Renal cortex interstitium (tissue), 15 donors: ENCODE results near the gene NRGN. TPM values are rescaled to one million over a fixed set of nuclear protein-coding genes. Genes with fewer than 3 reads are reported as not detected.

ENCODE experiments used
- DNase-seq, 11 donors: peaks; one replicate each; pipeline ENCODE4 v3.0.0-alpha.2; 2013; ENCODE audit warnings: low read depth in 9 of 11, low spot score in 4 of 11; ENCODE audit errors: extremely low read depth in 1 of 11
- long read RNA-seq, 16 experiments: transcript quantifications; one replicate each; lab custom pipeline, GENCODE V29; 2026
- polyA plus RNA-seq, 3 donors: library from polyadenylated mRNA; unstranded; fragments of 120-200 nt; gene quantifications; one replicate each; pipeline ENCODE4 v1.2.1, GENCODE V29; 2013; ENCODE audit not compliant: insufficient read length in 3 of 3

The NRGN gene
- 10 to 100 TPM; 14.3 to 26.3 (median 18.8) TPM for polyA plus RNA-seq
- long read RNA-seq, donor 1, partial matches to known transcripts = 0 of 11 reads
- long read RNA-seq, donor 1, other reads (novel, unspliced or antisense) = 11 of 11 reads
- long read RNA-seq, donor 2, partial matches to known transcripts = 0 of 13 reads
- long read RNA-seq, donor 2, other reads (novel, unspliced or antisense) = 13 of 13 reads
- long read RNA-seq, donor 3, partial matches to known transcripts = 0 of 22 reads
- long read RNA-seq, donor 3, other reads (novel, unspliced or antisense) = 22 of 22 reads
- long read RNA-seq, donor 4, partial matches to known transcripts = 0 of 9 reads
- long read RNA-seq, donor 4, other reads (novel, unspliced or antisense) = 9 of 9 reads
- long read RNA-seq, donor 5 = 0 reads
- long read RNA-seq, donor 6, partial matches to known transcripts = 0 of 14 reads
- long read RNA-seq, donor 6, other reads (novel, unspliced or antisense) = 14 of 14 reads
- long read RNA-seq, donor 7, partial matches to known transcripts = 7 of 12 reads
- long read RNA-seq, donor 7, other reads (novel, unspliced or antisense) = 5 of 12 reads
- long read RNA-seq, donor 8, partial matches to known transcripts = 11 of 28 reads
- long read RNA-seq, donor 8, other reads (novel, unspliced or antisense) = 17 of 28 reads
- long read RNA-seq, donor 9, partial matches to known transcripts = 0 of 12 reads
- long read RNA-seq, donor 9, other reads (novel, unspliced or antisense) = 12 of 12 reads
- long read RNA-seq, donor 10, partial matches to known transcripts = 0 of 19 reads
- long read RNA-seq, donor 10, other reads (novel, unspliced or antisense) = 19 of 19 reads
- long read RNA-seq, donor 11, partial matches to known transcripts = 0 of 6 reads
- long read RNA-seq, donor 11, other reads (novel, unspliced or antisense) = 6 of 6 reads
- long read RNA-seq, donor 12 = 0 reads
- long read RNA-seq, donor 13 = 0 reads
- long read RNA-seq, donor 14, partial matches to known transcripts = 33 of 38 reads
- long read RNA-seq, donor 14, other reads (novel, unspliced or antisense) = 5 of 38 reads
- long read RNA-seq, donor 15 = 0 reads
- long read RNA-seq, donor 16, partial matches to known transcripts = 10 of 40 reads
- long read RNA-seq, donor 16, other reads (novel, unspliced or antisense) = 30 of 40 reads

DNA sequence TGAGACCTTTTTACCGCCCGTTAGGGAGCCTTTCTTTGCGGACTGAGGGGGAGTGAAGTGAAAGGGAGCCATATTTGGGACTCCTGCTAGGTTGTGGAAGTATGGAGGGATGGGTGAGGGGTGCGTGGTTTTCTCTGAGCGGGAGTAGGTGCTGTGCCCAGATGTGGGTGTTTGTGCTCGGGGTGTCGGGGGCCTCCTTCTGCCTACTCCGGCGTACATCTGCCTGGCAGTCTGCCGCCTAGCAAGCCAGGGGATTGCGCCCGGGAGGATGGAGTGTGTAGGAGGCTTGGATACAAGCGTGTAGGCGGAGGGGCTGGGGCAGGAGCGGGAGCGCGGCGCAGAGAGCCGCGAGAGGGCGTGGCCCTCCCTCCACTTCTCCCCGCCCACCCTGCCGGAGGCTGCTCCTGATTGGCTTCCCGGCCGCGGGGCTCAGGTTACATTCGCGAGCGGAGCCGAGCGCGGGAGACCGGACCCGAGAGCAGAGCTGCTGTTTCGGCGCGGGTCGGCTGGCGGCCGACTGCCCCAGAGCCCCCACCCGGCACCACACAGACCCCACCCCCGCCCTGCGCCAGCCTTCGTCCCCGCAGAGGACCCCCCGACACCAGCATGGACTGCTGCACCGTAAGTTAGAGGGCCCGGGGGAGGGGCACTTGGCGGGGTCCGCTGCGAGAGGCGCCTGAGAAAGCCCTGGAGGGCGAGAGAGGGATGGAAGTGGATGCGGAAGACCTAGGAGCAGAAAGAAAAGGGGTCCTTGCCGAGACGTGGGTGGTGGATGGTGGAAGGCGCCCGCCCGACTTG, at the start of gene NRGN:
NRGN (plus strand) TSS at position 464 of the 798 bp plus-strand sequence; CDS start at position 607, 143 bp downstream.
- peak in 10 of 11 donors; percentile 80 to 92 (median 89) for DNase-seq

DNA sequence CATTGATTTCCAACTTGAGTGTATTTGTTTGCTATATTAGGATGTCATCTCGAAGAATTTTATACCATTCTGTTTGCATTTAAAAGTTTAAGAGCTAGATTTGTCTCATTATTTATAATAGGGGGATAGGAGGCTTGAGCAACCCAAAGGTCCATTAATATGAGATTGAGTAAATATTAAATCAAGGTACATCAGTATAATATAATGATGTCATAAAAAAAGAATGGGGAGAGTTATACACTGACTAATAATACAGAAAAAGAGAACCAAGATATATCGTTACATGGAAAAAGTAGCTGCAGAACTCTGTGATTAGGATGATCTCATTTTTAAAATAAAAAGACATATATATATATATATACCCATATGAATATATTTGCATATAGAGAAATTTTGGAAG, 46.6 kb upstream of the NRGN start:
- no peak for DNase-seq

DNA sequence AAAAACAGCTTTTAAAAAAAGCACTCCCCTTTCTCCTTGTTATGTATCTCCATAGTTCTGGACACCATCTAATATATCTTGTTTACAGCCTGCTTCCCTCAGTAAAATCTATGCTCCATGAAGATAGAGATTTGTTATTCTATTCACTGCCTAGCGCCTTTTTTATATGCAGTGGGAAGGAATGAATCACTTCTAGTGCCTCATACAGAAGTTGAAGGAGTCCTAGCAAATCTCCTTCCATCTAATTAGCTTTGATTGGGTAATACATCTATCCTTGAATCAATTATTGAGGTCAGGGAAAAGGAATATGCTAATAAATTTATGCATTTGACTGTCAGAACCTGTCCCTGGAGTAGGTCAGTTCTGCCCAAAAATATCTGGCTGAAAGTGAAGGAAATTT, 40.2 kb upstream of the NRGN start:
- DNase-seq = no peak

DNA sequence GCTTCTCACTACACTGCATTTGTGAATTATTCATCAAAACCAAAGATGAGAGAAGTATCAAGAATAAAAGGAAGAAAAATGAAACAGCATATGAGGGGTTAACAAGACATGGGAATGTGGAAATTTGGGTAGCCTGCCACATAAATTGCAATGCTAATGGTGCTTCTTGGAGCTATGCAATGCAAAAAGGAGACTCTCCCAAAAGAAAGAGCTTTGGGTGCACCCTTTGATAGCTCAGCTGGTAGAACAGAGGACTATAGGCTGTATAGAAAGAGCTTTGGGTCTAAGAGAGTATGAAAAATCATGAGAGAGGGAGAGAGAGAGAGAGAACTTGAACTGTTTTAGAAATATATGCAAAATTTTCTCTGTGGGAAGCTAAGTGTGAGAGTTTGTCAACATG, 39.7 kb upstream of the NRGN start:
- DNase-seq = no peak

DNA sequence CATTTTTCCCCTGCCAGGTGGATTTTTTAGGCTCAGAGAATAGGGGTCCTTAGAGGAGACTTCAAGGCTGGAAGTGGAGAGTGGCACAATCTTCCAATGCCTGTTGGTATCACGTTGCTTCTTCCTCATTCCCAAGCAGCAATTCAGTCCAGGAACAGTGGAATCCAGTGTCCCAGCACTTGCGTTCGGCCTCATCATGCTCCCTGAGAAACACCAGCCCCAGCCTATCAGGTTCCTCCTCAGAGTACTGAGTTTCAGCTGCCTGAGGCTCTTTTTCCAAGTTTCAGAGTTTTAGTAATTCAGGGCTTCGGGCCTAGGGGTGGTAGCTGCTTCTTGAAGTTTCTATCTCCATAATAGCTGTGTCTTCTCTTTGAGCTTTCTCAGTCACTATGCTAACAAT, 31.9 kb upstream of the NRGN start:
- DNase-seq = no peak

DNA sequence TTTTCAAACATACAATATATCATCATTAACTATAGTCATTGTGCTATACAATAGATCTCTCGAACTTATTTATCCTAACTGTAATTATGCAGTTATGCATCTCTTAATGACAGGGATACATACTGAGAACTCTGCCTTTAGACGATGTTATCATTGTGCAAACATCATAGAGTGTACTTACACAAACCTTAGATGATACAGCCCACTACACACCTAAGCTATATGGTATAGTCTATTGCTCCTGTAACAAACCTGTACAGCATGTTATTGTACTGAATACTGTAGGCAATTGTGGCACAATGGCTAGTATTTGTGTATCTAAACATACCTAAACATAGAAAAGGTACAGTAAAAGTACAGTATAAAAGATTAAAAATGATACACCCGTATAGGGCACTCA, 27.4 kb upstream of the NRGN start:
- DNase-seq = no peak

DNA sequence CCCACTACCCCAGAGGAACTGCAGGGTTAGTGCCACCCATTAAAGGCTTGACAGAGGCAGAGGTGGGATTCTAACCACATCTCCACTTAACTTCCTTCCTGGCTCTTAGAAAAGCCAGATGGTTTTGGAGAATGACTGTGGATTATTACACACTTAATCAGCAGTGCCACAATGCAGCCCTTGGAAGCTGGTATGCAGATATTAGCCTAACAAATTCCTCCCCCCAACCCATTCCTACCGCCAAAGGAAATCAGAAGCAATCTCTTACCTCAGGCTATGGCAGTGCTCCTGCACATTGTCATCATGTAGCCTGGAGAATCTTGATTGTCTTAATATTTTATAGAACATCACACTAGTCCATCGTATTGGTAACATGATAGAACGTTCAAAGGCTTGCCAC, 23.2 kb upstream of the NRGN start:
- DNase-seq = no peak

DNA sequence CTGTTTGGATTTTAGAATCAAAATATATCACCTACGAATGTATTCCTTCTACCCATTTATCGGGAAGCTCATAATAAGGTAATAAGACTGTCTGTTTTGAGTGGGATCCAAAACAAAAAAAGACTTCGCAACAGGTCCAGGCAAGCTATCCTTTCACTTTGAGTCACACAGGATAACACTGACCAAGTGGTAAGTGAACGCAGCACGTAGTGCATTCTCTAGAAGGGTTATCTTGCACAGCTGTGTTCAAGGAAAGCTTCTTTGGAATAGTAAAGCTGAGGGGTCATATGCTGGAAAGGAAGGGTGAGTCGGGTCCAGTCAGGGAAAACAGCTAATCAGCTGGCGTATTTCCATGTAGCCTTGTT, 22.3 kb upstream of the NRGN start:
- DNase-seq = no peak

DNA sequence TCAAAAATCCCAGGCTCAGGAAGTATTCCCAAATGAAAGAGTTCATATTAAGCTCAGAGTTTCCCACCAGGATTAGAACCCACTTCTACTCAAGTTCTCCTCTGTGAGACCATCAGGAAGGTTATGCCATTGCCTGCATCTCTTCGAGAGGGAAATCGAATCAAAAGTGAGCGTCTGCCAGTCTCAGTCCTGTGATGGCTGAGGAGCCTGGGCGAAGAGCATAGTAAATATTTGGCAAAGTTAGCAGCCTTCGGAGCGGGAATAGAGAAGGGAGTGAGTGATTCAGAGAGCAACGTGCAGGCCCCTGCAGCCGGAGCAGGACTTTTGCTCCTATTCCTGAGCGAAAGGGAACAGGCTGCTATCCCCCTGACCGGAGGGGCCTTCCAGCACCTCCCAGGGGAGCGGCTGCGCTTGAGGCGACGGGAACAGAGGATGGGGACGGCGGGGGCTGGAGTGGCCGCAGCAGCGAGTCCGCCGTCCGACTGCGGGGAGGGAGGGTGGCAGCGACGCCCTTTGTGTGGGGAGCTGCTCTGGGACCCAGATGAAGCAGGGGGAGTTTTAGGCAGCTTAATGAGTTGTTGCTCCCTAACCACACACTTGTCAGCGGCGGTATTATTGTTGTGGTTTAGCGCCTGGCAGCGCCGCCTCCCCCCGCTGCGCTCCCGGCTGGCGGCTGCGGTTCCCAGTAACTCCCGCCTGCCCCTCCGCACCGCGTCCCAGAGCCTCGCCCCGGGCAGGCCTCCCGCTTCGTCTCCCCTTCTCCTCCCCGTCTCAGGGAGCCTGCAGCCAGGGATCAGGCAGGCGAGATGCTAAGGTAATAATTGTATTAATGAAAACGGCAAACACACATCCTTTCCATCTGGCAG, 21.7 kb upstream of the NRGN start:
- peak in 1 of 11 donors; percentile 28 for DNase-seq

DNA sequence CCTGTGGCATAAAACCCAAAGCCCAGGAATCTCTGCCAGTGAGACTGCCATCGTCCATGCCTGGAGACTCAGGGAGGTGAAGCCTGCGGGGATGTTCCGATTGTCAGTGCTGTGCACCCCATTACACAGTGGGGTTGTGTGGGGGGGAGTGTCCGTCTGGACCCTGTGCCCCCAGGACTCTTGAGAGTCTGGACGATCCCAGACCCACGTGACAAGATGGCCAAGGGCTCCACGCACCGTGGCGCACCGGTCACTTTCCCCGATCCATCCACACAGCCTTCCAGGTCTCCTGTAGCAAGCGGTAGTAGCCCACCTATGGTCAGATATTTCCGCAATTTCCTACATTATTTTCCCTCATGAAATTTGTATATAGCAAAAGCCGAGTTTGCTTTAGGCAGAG, 20.9 kb upstream of the NRGN start:
- DNase-seq = no peak

DNA sequence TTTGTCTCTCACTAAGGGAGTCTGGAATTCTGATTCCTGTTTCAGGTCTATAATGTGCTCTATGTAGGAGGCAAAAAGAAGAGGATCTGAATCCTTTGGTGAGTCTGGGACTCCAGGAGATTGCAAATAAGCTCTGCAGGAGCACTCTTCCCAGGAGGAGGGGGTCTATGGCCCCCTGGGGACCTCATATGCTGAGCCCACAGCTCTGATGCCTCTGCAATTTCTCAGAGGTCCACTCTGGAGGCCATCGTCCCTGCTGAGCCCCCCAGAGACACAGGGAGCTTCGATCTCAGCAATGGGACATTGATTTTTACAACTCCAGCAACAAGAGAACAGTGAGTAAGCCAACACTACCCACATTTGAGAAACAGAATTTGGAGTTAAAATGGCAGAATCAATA, 20.2 kb upstream of the NRGN start:
- no peak for DNase-seq

DNA sequence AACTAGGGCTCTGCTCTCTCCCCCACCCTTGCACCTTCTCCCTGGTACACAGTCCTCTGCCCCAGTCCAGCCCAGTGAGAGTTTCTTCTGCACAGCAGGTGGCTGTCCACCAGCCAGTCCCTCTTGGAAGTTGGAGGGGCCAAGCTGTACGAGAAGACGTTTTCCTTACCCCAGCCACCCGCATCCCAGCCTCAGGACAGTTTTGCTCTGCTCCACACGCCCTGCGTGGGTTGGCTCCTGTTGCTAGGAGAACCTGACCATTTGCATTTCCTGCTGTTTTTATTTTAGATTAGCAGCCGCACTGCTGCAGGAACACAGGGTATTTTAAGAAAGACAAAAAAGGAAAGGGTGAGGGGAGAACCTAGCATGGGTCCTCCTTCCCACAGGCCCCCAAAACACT, 17.6 kb upstream of the NRGN start:
- no peak for DNase-seq

DNA sequence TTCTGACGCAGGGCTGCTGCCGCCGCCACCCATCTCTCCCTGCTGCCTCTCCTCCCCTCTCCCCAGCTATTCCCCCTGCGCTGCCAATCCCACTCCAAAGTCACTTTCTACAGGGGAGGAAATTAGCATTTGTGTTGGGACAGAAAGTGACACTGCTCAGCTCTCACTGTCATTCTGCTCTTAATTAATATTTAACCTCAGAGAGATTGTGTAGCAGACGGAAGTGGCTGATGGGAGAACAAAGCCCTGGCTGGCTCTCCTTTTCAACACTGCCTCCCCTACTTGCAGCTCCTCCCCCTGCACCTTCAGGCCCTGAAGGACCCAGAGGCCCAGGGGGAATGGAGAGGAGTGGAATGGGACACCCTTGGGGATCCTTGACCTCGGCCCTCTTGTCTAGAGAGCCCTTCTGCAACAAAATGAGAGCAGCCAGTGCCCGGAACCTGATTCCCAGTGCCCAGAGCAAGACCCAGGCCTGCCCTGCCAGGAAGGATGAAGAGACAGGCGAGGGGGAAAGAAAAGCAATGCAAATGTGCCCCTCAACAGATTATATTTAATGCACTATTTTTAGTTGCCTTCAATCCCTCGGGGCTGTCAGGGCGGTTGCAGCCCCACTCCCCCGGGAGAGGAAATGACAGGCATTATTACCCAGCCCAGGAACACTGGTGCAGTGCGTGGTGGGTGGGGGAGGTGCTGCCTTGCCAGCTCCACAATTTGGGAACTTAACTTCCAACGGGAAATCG, 14.6 kb upstream of the NRGN start:
- no peak for DNase-seq

DNA sequence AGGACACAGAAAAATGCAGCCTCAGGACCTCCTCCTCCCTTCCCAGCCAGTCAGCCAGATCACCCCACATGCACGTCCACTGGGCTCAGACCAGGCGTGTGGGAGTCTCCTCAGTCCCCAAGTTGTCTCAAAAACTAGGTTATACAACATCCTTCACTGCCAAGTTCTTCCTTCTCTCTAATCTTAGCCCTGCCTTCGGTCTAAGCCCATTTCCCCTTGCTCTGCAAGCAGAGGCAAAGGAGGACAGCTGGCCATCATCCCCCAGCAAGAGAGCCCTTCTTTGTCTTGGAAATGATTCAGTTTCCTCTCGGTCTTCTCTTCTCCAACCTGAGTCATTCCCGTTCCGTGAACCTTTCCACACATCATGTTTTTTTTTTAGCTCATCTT, 14.0 kb upstream of the NRGN start:
- no peak for DNase-seq

DNA sequence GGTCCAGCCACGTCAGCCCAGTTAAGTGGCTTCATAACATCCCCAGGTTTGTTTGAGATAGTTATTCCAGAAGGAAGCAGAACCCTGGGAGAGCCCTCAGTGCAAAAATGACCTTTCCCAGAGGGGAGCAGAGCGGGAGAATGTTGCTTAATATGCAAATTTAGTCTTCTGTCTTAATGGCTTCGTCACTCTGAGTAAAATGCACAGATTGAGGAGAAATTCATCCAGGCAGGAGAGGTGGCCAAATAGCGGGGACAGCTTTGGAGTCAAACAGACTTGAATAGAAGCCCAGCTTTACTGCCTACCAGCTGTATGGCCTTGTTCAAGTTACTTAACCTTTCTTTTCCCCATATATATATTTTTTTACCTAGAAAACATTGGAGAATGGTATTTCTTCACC, 12.3 kb upstream of the NRGN start:
- no peak for DNase-seq

DNA sequence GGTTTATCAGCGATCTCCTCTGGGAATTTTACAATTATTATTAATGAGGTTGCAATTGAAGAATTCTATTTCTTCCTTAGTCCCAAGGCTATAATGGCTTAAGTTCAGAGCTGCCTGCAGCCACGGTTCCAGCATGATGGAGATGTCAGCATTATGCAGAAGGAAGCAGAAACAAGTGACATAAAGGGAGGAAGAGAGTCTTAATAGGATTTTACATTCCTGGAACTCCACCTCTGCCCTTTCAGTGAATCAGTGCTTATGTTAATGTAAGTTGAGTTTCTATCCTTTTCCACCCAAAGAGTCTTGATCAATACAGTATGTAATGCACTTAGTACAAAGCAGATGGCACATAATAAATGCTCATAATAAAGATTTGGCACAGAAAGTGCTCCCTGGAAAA, 11.6 kb upstream of the NRGN start:
- DNase-seq = no peak

DNA sequence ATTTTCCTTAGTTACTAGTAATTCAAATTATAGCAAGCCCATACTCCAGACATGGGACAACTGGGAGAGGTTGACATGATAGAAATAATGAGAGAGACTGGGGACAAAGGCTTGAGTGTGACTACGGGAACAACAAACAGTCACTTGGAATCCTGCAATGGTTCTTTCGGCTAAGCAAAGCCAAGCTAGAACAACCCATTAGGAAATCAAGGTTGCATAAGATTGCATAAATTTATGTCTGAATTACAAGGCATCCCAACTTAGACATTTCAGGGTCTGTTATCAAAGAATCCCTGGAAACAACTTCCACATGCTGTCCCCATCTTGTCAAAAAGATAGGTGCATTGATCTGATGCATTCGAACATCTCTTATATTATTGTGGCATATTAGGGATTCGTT, 10.2 kb upstream of the NRGN start:
- no peak for DNase-seq
